OCI-LY7 (cell line): ENCODE results near the gene TUBGCP2. TPM values are rescaled to one million over a fixed set of nuclear protein-coding genes. Genes with fewer than 3 reads are reported as not detected.

Experiments
- BruUV-seq: library from RNA; stranded (reverse); fragments of 400-500 nt; replicated peaks from 2 replicates; lab custom pipeline; 2021; lab: Mats Ljungman, UMichigan
- CTCF ChIA-PET: fragments of 300-600 bp; sonication (Branson Sonifier 250); formaldehyde crosslinking; loops from one replicate; lab custom pipeline; 2022; ENCODE audit warnings: antibody characterized with exemption; ENCODE audit not compliant: unreplicated experiment; lab: Charles Lee
- POLR2A ChIA-PET: fragments of 300-600 bp; sonication (Branson Sonifier 250); formaldehyde crosslinking; loops from one replicate; lab custom pipeline; 2022; ENCODE audit warnings: antibody characterized with exemption; lab: Charles Lee
- DNase-seq: peaks from one replicate; pipeline ENCODE4 v3.0.0-alpha.2; 2015; ENCODE audit warnings: low spot score
- H2AFZ ChIP-seq: fragments of 200-600 bp; sonication (generic), shearing (Covaris generic); 2 replicates; pipeline ENCODE4 v1.6.1; 2014; ENCODE audit warnings: mild to moderate bottlenecking, antibody characterized with exemption, low read length, moderate library complexity
- H3K27ac ChIP-seq: fragments of 200-600 bp; sonication (generic); 2 replicates; pipeline ENCODE4 v1.5.1; 2014; ENCODE audit warnings: mixed run types, low read depth, mild to moderate bottlenecking, moderate library complexity, low read length, inconsistent platforms; ENCODE audit not compliant: poor library complexity, severe bottlenecking
- H3K36me3 ChIP-seq: fragments of 200-600 bp; sonication (generic); 2 replicates; pipeline ENCODE4 v1.6.1; 2014; ENCODE audit warnings: mild to moderate bottlenecking, antibody characterized with exemption, low read length, moderate library complexity, mixed read lengths; ENCODE audit not compliant: insufficient read depth
- H3K4me1 ChIP-seq: fragments of 200-600 bp; sonication (generic); 2 replicates; pipeline ENCODE4 v1.5.1; 2014; ENCODE audit warnings: mild to moderate bottlenecking, low read length; ENCODE audit not compliant: insufficient read depth, poor library complexity, severe bottlenecking
- H3K4me2 ChIP-seq: fragments of 200-600 bp; sonication (generic); 2 replicates; pipeline ENCODE4 v1.6.1; 2014; ENCODE audit warnings: mild to moderate bottlenecking, low read length
- H3K4me3 ChIP-seq: fragments of 200-600 bp; sonication (generic); 2 replicates; pipeline ENCODE4 v1.5.1; 2014; ENCODE audit warnings: mild to moderate bottlenecking, low read depth, low read length; ENCODE audit not compliant: poor library complexity, severe bottlenecking
- H3K79me2 ChIP-seq: fragments of 200-600 bp; sonication (generic); 2 replicates; pipeline ENCODE4 v1.6.1; 2016; ENCODE audit warnings: low read depth, mild to moderate bottlenecking, low read length, moderate library complexity, mixed read lengths; ENCODE audit not compliant: insufficient read depth
- H3K9me2 ChIP-seq: fragments of 200-600 bp; sonication (generic); 2 replicates; pipeline ENCODE4 v1.6.1; 2016; ENCODE audit warnings: mild to moderate bottlenecking, low read length, mixed read lengths; ENCODE audit not compliant: insufficient read depth
- H3K9me3 ChIP-seq: fragments of 200-600 bp; sonication (generic); 2 replicates; pipeline ENCODE4 v1.6.1; 2014; ENCODE audit warnings: mild to moderate bottlenecking, mixed run types, low read length, mixed read lengths
- H4K20me1 ChIP-seq: fragments of 200-600 bp; sonication (generic); 2 replicates; pipeline ENCODE4 v1.6.1; 2014; ENCODE audit warnings: mild to moderate bottlenecking, antibody characterized with exemption, low read length, moderate library complexity, mixed read lengths; ENCODE audit not compliant: insufficient read depth
- EZH2phosphoT487 ChIP-seq: fragments of 200-600 bp; sonication (generic); IDR thresholded peaks from 2 replicates; pipeline ENCODE4 v1.6.1; 2018; ENCODE audit warnings: low read depth, borderline replicate concordance, mild to moderate bottlenecking, mixed run types, antibody characterized with exemption, low read length, moderate library complexity, mixed read lengths
- intact Hi-C: fragments of 100-400 bp; cut with micrococcal nuclease; formaldehyde crosslinking; loops from one replicate; pipeline ENCODE4 v1.10.0; 2022; ENCODE audit not compliant: unreplicated experiment
- total RNA-seq, 2 experiments: library from RNA; depleted of rRNA in 1 of 2; stranded (reverse); fragments of >200 nt in 1 of 2; shearing (Covaris generic) in 1 of 2; gene quantifications; 2 replicates each; pipeline ENCODE4 v1.2.3, GENCODE V29; 2014 to 2022
- TF ChIP-seq, protein P1 (sequence below): fragments of 200-600 bp; sonication (generic); conservative IDR thresholded peaks from 2 replicates; pipeline ENCODE4 v1.5.1; 2014; ENCODE audit warnings: mild to moderate bottlenecking, antibody characterized with exemption, low read length, moderate library complexity, mixed read lengths

Gene TUBGCP2
- total RNA-seq, 2 experiments from 2014 or later = 40.5 to 56.1 TPM

DNA sequence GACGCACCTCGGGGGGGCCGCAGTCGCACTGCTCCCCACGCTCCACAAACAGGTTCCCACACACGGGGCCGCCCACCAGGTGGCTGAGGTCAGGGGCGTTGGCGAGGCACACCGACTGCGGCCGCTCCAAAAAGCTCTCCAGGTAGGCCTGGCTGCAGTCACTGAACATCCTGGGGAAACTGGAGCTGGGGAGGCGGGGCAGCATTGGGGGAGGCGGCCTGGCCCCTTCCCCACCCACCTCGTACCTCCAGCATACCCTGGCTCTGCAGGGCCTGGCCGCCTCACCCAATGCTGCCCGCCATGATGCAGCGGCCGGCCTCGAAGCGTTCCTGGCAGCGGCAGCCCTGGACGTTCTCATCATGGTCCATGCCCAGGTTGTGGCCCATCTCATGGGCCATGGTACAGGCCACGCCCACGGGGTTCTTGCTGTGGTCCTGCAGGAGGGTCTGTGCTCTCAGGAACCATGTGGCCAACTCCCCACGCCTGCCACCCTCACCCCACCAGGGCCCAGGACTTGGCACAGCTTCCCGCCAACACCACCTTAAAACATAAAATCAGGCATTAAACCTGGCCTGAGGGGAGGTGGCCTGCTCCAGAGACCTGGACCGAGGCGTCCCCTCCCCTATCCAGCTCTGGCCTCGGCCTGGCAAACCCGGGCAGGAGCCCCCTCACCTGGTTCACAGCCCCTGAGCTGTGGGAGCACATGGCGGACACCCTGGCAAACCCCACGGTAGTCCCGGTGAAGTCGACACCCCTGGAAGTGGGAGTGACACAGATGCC, 37.0 kb downstream of the TUBGCP2 start:
- ChIA-PET POLR2A (no interaction called here), CTCF (no interaction called here)
- H3K79me2 ChIP-seq = no peaks in the 10 kb centered on the region

DNA sequence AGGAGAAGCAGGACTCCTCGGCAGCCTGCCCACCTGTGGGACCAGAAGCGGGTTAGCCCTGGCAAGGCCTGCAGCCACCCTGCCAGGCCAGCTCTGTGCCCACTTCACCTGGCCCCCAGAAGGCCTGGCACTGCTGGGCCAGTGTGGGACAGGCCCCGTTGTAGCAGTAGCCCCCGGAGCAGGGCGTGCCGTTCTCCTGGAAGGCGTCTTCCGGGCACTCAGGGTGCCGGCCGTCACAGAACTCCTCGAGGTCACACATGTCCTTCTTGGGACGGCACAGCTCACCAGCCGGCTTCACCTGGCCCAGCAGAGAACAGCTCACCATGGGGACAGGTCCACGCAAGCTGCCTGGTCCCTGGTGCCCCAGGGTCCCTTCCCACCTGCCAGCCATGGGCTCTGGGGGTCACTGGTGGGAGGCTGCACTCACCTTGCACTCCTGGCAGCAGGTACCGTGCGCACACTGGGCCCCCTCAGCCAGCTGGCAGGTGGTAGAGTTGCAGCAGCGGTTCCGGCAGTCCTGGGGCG, 37.8 kb downstream of the TUBGCP2 start:
- no TSS peak for BruUV-seq
- Histone ChIP-seq H3K36me3 (no peaks in the 10 kb centered on the region), H3K79me2 (no peaks in the 10 kb centered on the region), H4K20me1 (no peaks in the 10 kb centered on the region; the same call in 1 of the 2 replicates), H2AFZ (no peak overlapping the region), H3K27ac (no peak overlapping the region), H3K4me3 (no peak overlapping the region), H3K9me3 (no peaks in the 10 kb centered on the region), H3K4me2 (no peak overlapping the region), H3K9me2 (no peaks in the 10 kb centered on the region), H3K4me1 (peaks cover 15% of the 10 kb centered on the region)
- TF ChIP-seq, protein P1, sequence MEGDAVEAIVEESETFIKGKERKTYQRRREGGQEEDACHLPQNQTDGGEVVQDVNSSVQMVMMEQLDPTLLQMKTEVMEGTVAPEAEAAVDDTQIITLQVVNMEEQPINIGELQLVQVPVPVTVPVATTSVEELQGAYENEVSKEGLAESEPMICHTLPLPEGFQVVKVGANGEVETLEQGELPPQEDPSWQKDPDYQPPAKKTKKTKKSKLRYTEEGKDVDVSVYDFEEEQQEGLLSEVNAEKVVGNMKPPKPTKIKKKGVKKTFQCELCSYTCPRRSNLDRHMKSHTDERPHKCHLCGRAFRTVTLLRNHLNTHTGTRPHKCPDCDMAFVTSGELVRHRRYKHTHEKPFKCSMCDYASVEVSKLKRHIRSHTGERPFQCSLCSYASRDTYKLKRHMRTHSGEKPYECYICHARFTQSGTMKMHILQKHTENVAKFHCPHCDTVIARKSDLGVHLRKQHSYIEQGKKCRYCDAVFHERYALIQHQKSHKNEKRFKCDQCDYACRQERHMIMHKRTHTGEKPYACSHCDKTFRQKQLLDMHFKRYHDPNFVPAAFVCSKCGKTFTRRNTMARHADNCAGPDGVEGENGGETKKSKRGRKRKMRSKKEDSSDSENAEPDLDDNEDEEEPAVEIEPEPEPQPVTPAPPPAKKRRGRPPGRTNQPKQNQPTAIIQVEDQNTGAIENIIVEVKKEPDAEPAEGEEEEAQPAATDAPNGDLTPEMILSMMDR = no peak
- TF ChIP-seq EZH2phosphoT487 = no peak
- ChIA-PET CTCF (no interaction called here), POLR2A (no interaction called here)
- intact Hi-C loops = no loop called here
- no peak for DNase-seq

More for the DNA sequence above, 37.0 kb downstream of the TUBGCP2 start:
- no peak overlapping the region for H3K4me2 ChIP-seq
- no peak overlapping the region for H3K4me3 ChIP-seq
- no TSS peak for BruUV-seq
- TF ChIP-seq, protein P1 = no peak
- TF ChIP-seq EZH2phosphoT487 = no peak
- DNase-seq = no peak
- H3K9me2 ChIP-seq = no peaks in the 10 kb centered on the region
- H3K36me3 ChIP-seq = no peaks in the 10 kb centered on the region
- no peak overlapping the region for H3K27ac ChIP-seq
- H2AFZ ChIP-seq = no peak overlapping the region
- H3K9me3 ChIP-seq = no peaks in the 10 kb centered on the region
- H4K20me1 ChIP-seq = no peaks in the 10 kb centered on the region; the same call in 1 of the 2 replicates
- H3K4me1 ChIP-seq = peaks cover 24% of the 10 kb centered on the region
- intact Hi-C loops = no loop called here

DNA sequence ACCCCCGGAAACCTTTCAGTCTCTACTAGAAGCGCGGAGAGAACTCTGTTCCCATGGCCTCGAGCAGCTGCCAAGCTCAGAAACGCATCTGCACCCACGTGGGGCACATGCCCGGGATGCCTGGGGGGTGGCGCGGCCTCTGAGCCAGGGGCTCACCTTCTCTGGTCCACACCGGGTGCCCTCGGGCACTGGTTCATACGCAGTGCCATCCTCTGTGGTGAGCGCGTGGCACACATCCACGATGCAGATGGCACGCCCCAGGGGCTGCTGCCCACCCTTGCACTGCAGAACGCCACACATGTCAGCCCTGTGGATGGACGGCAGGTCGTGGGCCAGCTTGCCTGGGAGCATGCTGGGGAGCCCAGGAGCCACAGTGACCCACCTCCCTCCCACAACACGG, 38.5 kb downstream of the TUBGCP2 start:
- Histone ChIP-seq H3K4me1 (peaks cover 8% of the 10 kb centered on the region), H3K4me3 (no peak overlapping the region), H3K79me2 (no peaks in the 10 kb centered on the region), H3K27ac (no peak overlapping the region), H3K9me2 (no peaks in the 10 kb centered on the region), H2AFZ (no peak overlapping the region), H3K9me3 (no peaks in the 10 kb centered on the region), H4K20me1 (no peaks in the 10 kb centered on the region; the same call in 1 of the 2 replicates), H3K36me3 (no peaks in the 10 kb centered on the region), H3K4me2 (no peak overlapping the region)
- ChIA-PET POLR2A (no interaction called here), CTCF (no interaction called here)
- TF ChIP-seq EZH2phosphoT487 = no peak
- TF ChIP-seq, protein P1 = no peak
- no TSS peak for BruUV-seq
- DNase-seq = no peak
- intact Hi-C loops = no loop called here
